Mesenchymal stem cell (in vitro differentiated cells and primary cell): ENCODE measurements around the gene GATD1.

ENCODE experiments used
- DNase-seq: peaks from one replicate; pipeline ENCODE4 v3.0.0-alpha.2; 2013
- H2AFZ ChIP-seq: one replicate; pipeline ENCODE4 v1.6.1; 2013; ENCODE audit warnings: low read depth, mild to moderate bottlenecking, control low read depth, inconsistent platforms, low read length, moderate library complexity
- H2AK5ac ChIP-seq: 2 replicates; pipeline ENCODE4 v1.6.1; 2013; ENCODE audit warnings: low read length, moderate library complexity, mild to moderate bottlenecking, inconsistent platforms; ENCODE audit not compliant: severe bottlenecking
- H2BK120ac ChIP-seq: one replicate; pipeline ENCODE4 v1.6.1; 2013; ENCODE audit warnings: low read depth, mild to moderate bottlenecking, inconsistent platforms, low read length, moderate library complexity
- H2BK12ac ChIP-seq, 2 experiments: one replicate each; pipeline ENCODE4 v1.6.1; 2013; ENCODE audit warnings: inconsistent platforms in 2 of 2, low read length in 2 of 2, mild to moderate bottlenecking in 2 of 2, moderate library complexity in 2 of 2, control low read depth in 1 of 2
- H2BK15ac ChIP-seq: one replicate; pipeline ENCODE4 v1.6.1; 2013; ENCODE audit warnings: mild to moderate bottlenecking, low read depth, inconsistent platforms; ENCODE audit not compliant: poor library complexity, severe bottlenecking
- H2BK5ac ChIP-seq: 2 replicates; pipeline ENCODE4 v1.6.1; 2013; ENCODE audit warnings: low read depth, mild to moderate bottlenecking, low read length, control low read depth, inconsistent platforms; ENCODE audit not compliant: poor library complexity, severe bottlenecking
- H3K14ac ChIP-seq, 2 experiments: one replicate each; pipeline ENCODE4 v1.6.1; 2013; ENCODE audit warnings: inconsistent platforms in 2 of 2, low read length in 2 of 2, control low read depth in 1 of 2, mild to moderate bottlenecking in 1 of 2, moderate library complexity in 1 of 2
- H3K18ac ChIP-seq, 2 experiments: one replicate each; pipeline ENCODE4 v1.6.1; 2013; ENCODE audit warnings: inconsistent platforms in 2 of 2, low read length in 2 of 2, control low read depth in 1 of 2, low read depth in 1 of 2, mild to moderate bottlenecking in 1 of 2
- H3K23ac ChIP-seq, 2 experiments: one replicate each; pipeline ENCODE4 v1.6.1; 2013; ENCODE audit warnings: inconsistent platforms in 2 of 2, low read length in 2 of 2, mild to moderate bottlenecking in 2 of 2, moderate library complexity in 2 of 2, control low read depth in 1 of 2
- H3K27ac ChIP-seq: 2 replicates; pipeline ENCODE4 v1.5.1; 2013; ENCODE audit warnings: mild to moderate bottlenecking, moderate library complexity, low read length, control low read depth, inconsistent platforms; ENCODE audit not compliant: poor library complexity, severe bottlenecking
- H3K27me3 ChIP-seq, 2 experiments: 2 replicates each; pipeline versions ENCODE4 v1.6.1 to v1.7.0; 2013; ENCODE audit warnings: low read length in 2 of 2, mild to moderate bottlenecking in 2 of 2, moderate library complexity in 2 of 2, control low read depth in 1 of 2, inconsistent platforms in 1 of 2; ENCODE audit not compliant: control insufficient read depth in 1 of 2, insufficient read depth in 1 of 2
- H3K36me3 ChIP-seq, 2 experiments: 2 replicates each; pipeline versions ENCODE4 v1.6.1 to v1.7.0; 2013; ENCODE audit warnings: low read length in 2 of 2, control low read depth in 1 of 2, inconsistent platforms in 1 of 2, low read depth in 1 of 2, mild to moderate bottlenecking in 1 of 2; ENCODE audit not compliant: insufficient read depth in 2 of 2, control insufficient read depth in 1 of 2
- H3K4ac ChIP-seq, 2 experiments: one replicate each; pipeline ENCODE4 v1.6.1; 2013; ENCODE audit warnings: inconsistent platforms in 2 of 2, low read length in 2 of 2, mild to moderate bottlenecking in 2 of 2, moderate library complexity in 2 of 2, control low read depth in 1 of 2, low read depth in 1 of 2
- H3K4me1 ChIP-seq: 2 replicates; pipeline ENCODE4 v1.6.1; 2013; ENCODE audit warnings: low read depth, low read length, control low read depth; ENCODE audit not compliant: control insufficient read depth, insufficient read depth
- H3K4me2 ChIP-seq: 2 replicates; pipeline ENCODE4 v1.6.1; 2013; ENCODE audit warnings: low read length, mild to moderate bottlenecking, inconsistent platforms; ENCODE audit not compliant: poor library complexity, severe bottlenecking
- H3K4me3 ChIP-seq, 2 experiments: 2 replicates each; pipeline versions ENCODE4 v1.5.1 to v1.7.0; 2013; ENCODE audit warnings: low read length in 2 of 2, mild to moderate bottlenecking in 2 of 2, control low read depth in 1 of 2, low read depth in 1 of 2; ENCODE audit not compliant: insufficient read depth in 1 of 2
- H3K79me1 ChIP-seq: replicated peaks from 2 replicates; pipeline ENCODE4 v1.6.1; 2013; ENCODE audit warnings: mild to moderate bottlenecking, control low read depth, low read length, inconsistent platforms; ENCODE audit not compliant: poor library complexity, severe bottlenecking
- H3K9ac ChIP-seq: 2 replicates; pipeline ENCODE4 v1.7.0; 2013; ENCODE audit warnings: mild to moderate bottlenecking, low read length, moderate library complexity
- H3K9me3 ChIP-seq: 2 replicates; pipeline ENCODE4 v1.7.0; 2013; ENCODE audit warnings: mild to moderate bottlenecking, low read length; ENCODE audit not compliant: control insufficient read depth
- H4K8ac ChIP-seq: one replicate; pipeline ENCODE4 v1.6.1; 2013; ENCODE audit warnings: inconsistent platforms, mild to moderate bottlenecking, low read length, moderate library complexity
- H4K91ac ChIP-seq: one replicate; pipeline ENCODE4 v1.6.1; 2013; ENCODE audit warnings: mild to moderate bottlenecking, low read length, inconsistent platforms
- WGBS: methylation state at CpG from one replicate; pipeline ENCODE4 v1.1.7; 2013; ENCODE audit warnings: mixed read lengths; 5-methylcytosine and 5-hydroxymethylcytosine counted together

The GATD1 gene

GRCh38 chr11:721247-721740 lies 56.0 kb downstream of the GATD1 start:
- Histone ChIP-seq H3K4me3 (no peak overlapping the region), H2BK5ac (no peak overlapping the region), H2AFZ (no peak overlapping the region), H3K4me1 (peaks cover 30% of the 10 kb centered on the region), H3K4me2 (no peak overlapping the region), H2BK12ac (no peak overlapping the region), H3K14ac (no peak overlapping the region), H4K91ac (no peak overlapping the region), H3K27me3 (no peaks in the 10 kb centered on the region), H3K18ac (no peak overlapping the region), H3K36me3 (peaks cover 29 to 79% of the 10 kb centered on the region in 2 experiments), H3K79me1 (peaks cover 28% of the 10 kb centered on the region), H4K8ac (no peak overlapping the region), H3K9ac (no peak overlapping the region), H2BK120ac (no peak overlapping the region), H3K4ac (no peak overlapping the region), H2BK15ac (no peak overlapping the region), H3K27ac (no peak overlapping the region), H3K23ac (no peak overlapping the region), H3K9me3 (no peaks in the 10 kb centered on the region), H2AK5ac (no peak overlapping the region)
- 87% methylated on average over 26 of the region's 28 CpGs for WGBS
- no peak for DNase-seq

- DNase-seq: no peak
- Histone ChIP-seq H3K9me3 (no peaks in the 10 kb centered on the region), H3K4me3 (no peak overlapping the region), H3K79me1 (peaks cover 28% of the 10 kb centered on the region), H4K8ac (no peak overlapping the region), H2AFZ (no peak overlapping the region), H3K27me3 (no peaks in the 10 kb centered on the region), H3K27ac (no peak overlapping the region), H2BK15ac (no peak overlapping the region), H3K36me3 (peaks cover 29 to 73% of the 10 kb centered on the region in 2 experiments), H2BK5ac (no peak overlapping the region), H3K4me1 (peaks cover 25% of the 10 kb centered on the region), H3K9ac (no peak overlapping the region), H2AK5ac (no peak overlapping the region), H3K18ac (no peak overlapping the region), H3K23ac (no peak overlapping the region), H2BK120ac (no peak overlapping the region), H4K91ac (no peak overlapping the region), H3K4me2 (no peak overlapping the region), H3K4ac (no peak overlapping the region), H2BK12ac (no peak overlapping the region), H3K14ac (no peak overlapping the region)
- 42% methylated on average over 38 of the region's 53 CpGs for WGBS
Observed at GRCh38 chr11:720642-721246, 56.5 kb downstream of the GATD1 start.

- Histone ChIP-seq H2BK15ac (no peak overlapping the region), H2AFZ (no peak overlapping the region), H2BK5ac (no peak overlapping the region), H3K9me3 (no peaks in the 10 kb centered on the region), H3K27me3 (no peaks in the 10 kb centered on the region), H3K4me1 (peaks cover 19% of the 10 kb centered on the region), H3K27ac (no peak overlapping the region), H3K4ac (no peak overlapping the region), H4K8ac (no peak overlapping the region), H2AK5ac (peak overlapping the region; percentile 74), H2BK12ac (no peak overlapping the region), H3K36me3 (peaks cover 29 to 67% of the 10 kb centered on the region in 2 experiments), H3K9ac (no peak overlapping the region), H3K14ac (no peak overlapping the region), H4K91ac (no peak overlapping the region), H3K23ac (no peak overlapping the region), H3K79me1 (peaks cover 28% of the 10 kb centered on the region), H3K4me2 (no peak overlapping the region), H3K4me3 (no peak overlapping the region), H3K18ac (no peak overlapping the region), H2BK120ac (no peak overlapping the region)
- 89% methylated on average over 35 of the region's 35 CpGs for WGBS
- DNase-seq: no peak
Observed at GRCh38 chr11:720017-720641, 57.2 kb downstream of the GATD1 start.

GRCh38 chr11:719214-720016 lies 57.9 kb downstream of the GATD1 start:
- 94% methylated on average over 34 of the region's 34 CpGs for WGBS
- Histone ChIP-seq H3K36me3 (peaks cover 22 to 60% of the 10 kb centered on the region in 2 experiments), H3K9ac (no peak overlapping the region), H3K18ac (no peak overlapping the region), H2BK12ac (no peak overlapping the region), H3K4ac (no peak overlapping the region), H2BK15ac (no peak overlapping the region), H3K27me3 (no peaks in the 10 kb centered on the region), H2AK5ac (peak overlapping the region; percentile 93), H4K8ac (no peak overlapping the region), H3K9me3 (no peaks in the 10 kb centered on the region), H3K4me1 (peaks cover 17% of the 10 kb centered on the region), H4K91ac (no peak overlapping the region), H3K23ac (no peak overlapping the region), H3K4me2 (no peak overlapping the region), H3K4me3 (no peak overlapping the region), H2BK120ac (no peak overlapping the region), H3K27ac (peak overlapping the region; percentile 41), H3K14ac (no peak overlapping the region), H3K79me1 (peaks cover 25% of the 10 kb centered on the region), H2BK5ac (no peak overlapping the region), H2AFZ (no peak overlapping the region)
- no peak for DNase-seq
